Natural killer cell treated with Interleukin-12 subunit alpha and Interleukin-12 subunit beta and Interleukin-15 and Interleukin-18, amount 100 ng/mL, for 72 hours (primary cell): ENCODE results near the gene EXPH5. TPM values are rescaled to one million over a fixed set of nuclear protein-coding genes. Genes with fewer than 3 reads are reported as not detected.
"Not testable (repeated sequence)": the region's sequence is repeated elsewhere in the genome, so short reads cannot be mapped to it uniquely, and the experiment has no call there.

Experiments used
- ATAC-seq, 2 donors: fragments of 150-1000 bp; cut with Tn5 transposase in 1 of 2; sonication (Bioruptor Pico), chemical (Tn5 transposase) in 1 of 2; 2 replicates each; pipeline ENCODE4 v1.10.0; 2021
- DNase-seq: peaks from one replicate; pipeline ENCODE4 v3.0.0; 2022; ENCODE audit warnings: low spot score
- H3K27ac Mint-ChIP-seq, 2 donors: 1 replicate in 1 of 2; 2 replicates in 1 of 2; pipeline ENCODE4 v1.8.0; 2022; ENCODE audit warnings: mixed read lengths in 2 of 2, mild to moderate bottlenecking in 1 of 2, moderate library complexity in 1 of 2
- H3K27me3 Mint-ChIP-seq, 2 donors: 1 replicate in 1 of 2; 2 replicates in 1 of 2; pipeline ENCODE4 v1.8.0; 2022; ENCODE audit warnings: mixed read lengths in 2 of 2
- H3K36me3 Mint-ChIP-seq: one replicate; pipeline ENCODE4 v1.8.0; 2022; ENCODE audit warnings: mixed read lengths
- H3K4me1 Mint-ChIP-seq, 2 donors: 1 replicate in 1 of 2; 2 replicates in 1 of 2; pipeline ENCODE4 v1.8.0; 2022; ENCODE audit warnings: low read depth in 2 of 2, mixed read lengths in 2 of 2, mild to moderate bottlenecking in 1 of 2
- H3K4me3 Mint-ChIP-seq: one replicate; pipeline ENCODE4 v1.8.0; 2022; ENCODE audit warnings: mixed read lengths
- H3K9me3 Mint-ChIP-seq: 2 replicates; pipeline ENCODE4 v1.8.0; 2022; ENCODE audit warnings: mixed read lengths
- total RNA-seq, 2 donors: library from RNA; stranded (reverse); gene quantifications; one replicate each; pipeline ENCODE4 v1.2.3, GENCODE V29; 2022

Gene EXPH5, protein sequence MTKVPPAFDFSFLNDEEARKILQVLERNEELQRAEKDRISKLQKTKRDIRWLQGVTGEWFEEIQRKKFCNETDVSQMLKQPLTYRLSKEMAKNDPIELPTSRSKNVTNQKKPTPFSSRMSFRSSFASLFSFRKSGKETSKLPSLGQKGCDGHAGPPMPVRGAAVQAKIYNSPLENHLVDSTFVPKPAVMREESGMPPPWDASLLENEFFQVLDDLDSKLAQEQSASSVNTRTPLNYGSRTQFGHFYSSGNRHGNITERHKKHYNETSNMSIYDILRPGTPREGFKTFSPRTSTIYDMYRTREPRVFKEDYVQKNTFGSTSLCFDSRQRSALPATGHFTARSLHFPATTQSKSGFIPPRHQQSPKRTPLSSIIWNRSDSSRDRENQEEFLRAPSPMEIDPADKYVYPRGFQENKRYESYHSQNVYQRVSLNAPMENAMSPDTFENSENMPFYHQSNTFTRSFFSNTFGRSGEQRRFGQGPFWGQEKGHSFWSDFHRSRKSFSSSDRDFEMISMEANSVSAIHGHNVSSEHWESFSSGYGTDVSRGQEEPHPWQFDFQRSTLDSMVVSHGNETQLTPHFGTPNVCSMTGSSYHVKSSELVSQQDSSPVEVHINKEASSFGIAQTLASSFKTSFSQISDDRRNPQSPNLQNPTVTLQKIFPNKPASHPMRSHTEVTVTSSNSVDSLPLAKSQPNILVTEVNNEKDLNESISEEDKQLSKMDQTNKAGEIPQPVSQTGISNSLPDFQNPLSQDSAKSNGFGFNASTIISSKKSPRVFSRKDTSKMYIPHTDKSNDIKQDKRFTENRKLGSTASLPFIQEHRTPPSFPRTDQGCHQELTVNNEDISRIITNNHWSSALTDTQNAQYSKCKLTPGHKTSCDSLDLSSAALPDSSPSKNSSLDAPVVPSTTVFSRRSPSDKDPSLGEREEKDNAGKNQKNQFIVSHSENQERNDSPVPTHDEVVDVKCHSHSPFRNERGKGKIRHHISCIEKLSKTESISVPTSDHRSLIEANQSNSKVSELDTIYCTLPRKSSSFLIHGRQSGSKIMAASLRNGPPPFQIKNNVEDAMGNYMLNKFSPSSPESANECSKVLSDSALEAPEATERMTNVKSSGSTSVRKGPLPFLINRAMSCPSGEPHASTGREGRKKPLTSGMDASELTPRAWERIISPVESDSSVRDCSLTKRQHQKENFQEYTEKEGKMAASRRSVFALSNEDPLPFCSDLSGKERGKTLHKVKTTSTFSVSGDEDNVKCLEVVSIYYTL (N-terminal part only)
- under 1 TPM; 0.56 to 0.90 TPM for total RNA-seq

DNA sequence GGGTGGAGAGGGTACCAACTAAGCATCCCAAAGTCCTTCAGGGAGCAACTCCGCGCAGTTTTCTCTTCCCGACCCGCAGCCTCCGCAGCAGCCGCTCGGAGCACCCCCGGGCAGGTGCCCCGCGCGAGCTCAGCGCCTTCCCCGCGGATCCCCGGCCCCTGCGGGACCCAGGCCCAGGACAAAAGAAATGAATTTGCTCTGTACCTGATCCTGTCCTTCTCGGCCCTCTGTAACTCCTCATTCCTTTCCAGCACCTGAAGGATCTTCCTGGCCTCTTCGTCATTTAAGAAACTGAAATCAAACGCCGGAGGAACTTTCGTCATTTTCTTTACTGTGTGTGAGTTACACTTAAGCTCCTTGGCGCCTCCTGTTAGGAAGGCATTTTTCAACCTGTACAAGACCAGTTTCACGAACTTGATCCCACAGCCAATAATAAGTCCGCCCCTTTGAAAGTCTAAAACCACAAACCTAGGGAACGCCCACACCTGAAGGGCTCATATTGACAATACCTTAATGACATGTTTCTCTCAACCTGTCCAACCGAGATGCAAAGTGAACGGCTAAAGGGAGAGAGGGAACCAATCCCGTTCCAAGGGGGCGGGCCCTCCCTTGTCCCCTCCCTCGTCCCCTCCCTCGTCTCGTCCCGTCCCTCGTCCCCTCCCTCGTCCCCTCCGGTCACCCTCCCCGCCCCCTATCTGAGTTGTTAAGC lies at the start of gene EXPH5:
Gene EXPH5 (minus strand): TSS at position 555 of the 709 bp plus-strand sequence. CDS start 232 bp downstream, at position 323.
- ATAC-seq (peak; percentile 98), DNase-seq (peak; percentile 89)
- H3K36me3 Mint-ChIP-seq = no peaks in the 10 kb centered on the region
- no peaks in the 10 kb centered on the region for H3K9me3 Mint-ChIP-seq
- H3K4me1 Mint-ChIP-seq = peaks cover 10 to 16% of the 10 kb centered on the region in 2 donors
- peak within 1 kb of the TSS; percentile 94 for H3K4me3 Mint-ChIP-seq
- H3K27me3 Mint-ChIP-seq = peaks cover 22 to 29% of the 10 kb centered on the region in 2 donors
- peak within 1 kb of the TSS; percentile 4 to 92 for H3K27ac Mint-ChIP-seq

DNA sequence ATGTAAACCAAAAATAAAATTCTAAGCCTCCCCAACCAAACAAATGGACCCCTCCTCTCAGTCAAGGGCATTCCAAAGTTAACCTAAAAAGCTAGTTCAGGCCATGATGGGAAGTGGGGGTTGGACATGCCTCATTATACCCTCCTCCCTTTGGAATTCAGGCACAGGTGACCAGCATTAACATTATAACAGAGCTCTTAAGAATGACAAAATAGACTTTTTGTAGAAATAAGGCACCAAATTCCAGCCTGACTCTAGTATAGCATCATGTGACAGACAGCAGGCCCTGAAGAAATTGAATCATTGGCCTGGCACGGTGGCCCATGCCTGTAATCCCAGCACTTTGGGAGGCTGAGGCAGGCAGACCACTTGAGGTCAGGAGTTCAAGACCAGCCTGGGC lies 48.2 kb upstream of the EXPH5 start:
- not testable (repeated sequence) for DNase-seq, H3K4me1 Mint-ChIP-seq, H3K4me3 Mint-ChIP-seq, H3K9me3 Mint-ChIP-seq, H3K27ac Mint-ChIP-seq, H3K36me3 Mint-ChIP-seq, ATAC-seq
- H3K27me3 Mint-ChIP-seq = peaks cover 9 to 26% of the 10 kb centered on the region in 2 donors

DNA sequence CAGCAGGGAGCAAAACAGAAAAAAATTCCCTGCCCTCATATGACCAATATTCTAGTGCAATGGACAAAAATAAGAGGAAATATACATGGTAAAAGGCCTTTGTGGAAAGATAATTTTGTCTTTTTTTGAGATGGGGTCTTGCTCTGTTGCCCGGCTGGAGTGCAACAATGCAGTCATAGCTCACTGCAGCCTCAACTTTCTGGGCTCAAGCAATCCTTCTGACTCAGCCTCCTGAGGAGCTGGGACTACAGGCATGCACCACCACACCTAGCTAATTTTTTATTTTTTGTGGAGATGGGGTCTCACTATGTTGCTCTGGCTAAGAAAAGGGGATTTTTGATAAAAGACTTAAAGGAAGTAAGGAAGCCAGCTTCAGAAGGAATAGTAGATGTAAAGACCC lies 45.6 kb upstream of the EXPH5 start:
- Mint-ChIP-seq H3K4me3 (no peak overlapping the region), H3K36me3 (no peaks in the 10 kb centered on the region), H3K9me3 (no peaks in the 10 kb centered on the region), H3K27me3 (peaks cover 9 to 38% of the 10 kb centered on the region in 2 donors), H3K4me1 (no peaks in the 10 kb centered on the region), H3K27ac (no peak overlapping the region)
- DNase-seq (no peak), ATAC-seq (no peak)

DNA sequence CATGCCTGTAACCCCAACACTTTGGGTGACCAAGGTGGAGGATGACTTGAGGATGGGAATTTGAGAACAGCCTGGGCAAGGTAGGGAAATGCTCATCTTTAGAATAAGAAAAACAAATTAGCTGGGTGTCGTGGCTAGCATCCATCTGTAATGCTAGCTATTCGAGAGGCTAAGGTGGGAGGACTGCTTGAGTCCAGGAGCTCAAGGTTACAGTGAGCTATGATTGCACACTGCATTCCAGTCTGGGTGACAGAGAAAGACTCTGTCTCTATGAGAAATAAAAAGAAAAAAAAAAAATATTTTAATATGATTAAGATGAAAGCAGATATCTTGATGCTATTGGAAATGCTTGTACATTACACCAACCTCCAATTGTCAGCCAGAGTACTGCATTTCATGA lies 42.7 kb upstream of the EXPH5 start:
- ATAC-seq = no peak
- no peak for DNase-seq
- H3K27ac Mint-ChIP-seq = no peak overlapping the region
- no peaks in the 10 kb centered on the region for H3K36me3 Mint-ChIP-seq
- H3K4me3 Mint-ChIP-seq = no peak overlapping the region
- H3K27me3 Mint-ChIP-seq = peaks cover 15 to 55% of the 10 kb centered on the region in 2 donors
- H3K4me1 Mint-ChIP-seq = no peaks in the 10 kb centered on the region
- H3K9me3 Mint-ChIP-seq = no peaks in the 10 kb centered on the region

DNA sequence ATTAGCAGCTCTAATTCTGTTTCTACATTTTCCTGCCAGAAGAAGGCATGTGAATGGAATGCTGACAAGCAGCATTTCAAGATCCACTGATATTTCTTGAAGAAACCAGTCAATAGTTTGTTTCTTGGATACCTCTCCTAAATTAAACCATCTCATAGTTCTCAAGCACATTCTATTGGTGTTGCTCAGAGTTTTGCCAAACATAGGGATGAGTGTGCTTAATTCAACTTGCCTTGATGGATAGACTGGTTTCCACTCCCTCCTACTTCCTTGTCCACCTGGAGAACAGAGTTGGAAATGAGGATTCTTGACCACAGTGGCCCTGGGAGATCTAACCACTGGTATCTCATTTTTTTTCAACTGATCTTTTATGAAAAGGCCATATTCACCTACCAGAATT lies 41.5 kb upstream of the EXPH5 start:
- Mint-ChIP-seq H3K4me3 (no peak overlapping the region), H3K36me3 (no peaks in the 10 kb centered on the region), H3K9me3 (no peaks in the 10 kb centered on the region), H3K27ac (no peak overlapping the region), H3K4me1 (no peaks in the 10 kb centered on the region), H3K27me3 (peaks cover 16 to 58% of the 10 kb centered on the region in 2 donors)
- DNase-seq = no peak
- ATAC-seq = no peak

DNA sequence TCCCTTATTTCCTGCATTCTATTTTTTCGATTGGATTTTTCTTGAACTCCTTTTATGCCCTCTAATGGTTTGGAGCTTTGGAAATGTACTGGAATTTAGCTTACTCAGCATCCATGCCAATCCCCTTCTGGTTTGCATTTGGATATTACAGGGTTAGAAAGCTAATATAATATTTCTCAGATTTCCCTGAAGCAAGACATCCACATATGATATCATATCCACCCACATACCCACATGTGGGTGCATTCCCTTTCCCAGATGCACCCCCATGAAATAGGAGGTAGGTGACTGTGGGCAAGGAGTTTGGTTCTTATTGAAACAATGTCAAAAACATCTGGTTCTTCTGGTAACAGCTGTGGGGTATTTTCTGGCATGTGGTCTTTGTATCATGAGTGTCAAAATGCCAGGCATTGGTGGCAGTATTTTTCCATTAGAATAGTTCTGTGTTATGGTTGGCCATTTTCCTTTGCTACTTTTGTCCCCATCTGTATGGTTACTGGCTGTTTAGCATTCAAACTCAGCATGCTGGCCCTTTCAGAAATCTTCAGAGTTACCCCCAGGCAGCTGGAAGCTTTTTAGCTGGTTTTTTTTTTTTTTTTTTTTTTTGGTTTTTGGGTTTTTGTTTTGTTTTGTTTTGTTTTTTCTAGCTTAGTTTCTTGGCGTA lies 38.6 kb upstream of the EXPH5 start:
- Mint-ChIP-seq H3K36me3 (no peaks in the 10 kb centered on the region), H3K4me1 (no peaks in the 10 kb centered on the region), H3K27me3 (peaks cover 14 to 43% of the 10 kb centered on the region in 2 donors), H3K27ac (no peak overlapping the region), H3K4me3 (no peak overlapping the region), H3K9me3 (no peaks in the 10 kb centered on the region)
- ATAC-seq (no peak), DNase-seq (no peak)

DNA sequence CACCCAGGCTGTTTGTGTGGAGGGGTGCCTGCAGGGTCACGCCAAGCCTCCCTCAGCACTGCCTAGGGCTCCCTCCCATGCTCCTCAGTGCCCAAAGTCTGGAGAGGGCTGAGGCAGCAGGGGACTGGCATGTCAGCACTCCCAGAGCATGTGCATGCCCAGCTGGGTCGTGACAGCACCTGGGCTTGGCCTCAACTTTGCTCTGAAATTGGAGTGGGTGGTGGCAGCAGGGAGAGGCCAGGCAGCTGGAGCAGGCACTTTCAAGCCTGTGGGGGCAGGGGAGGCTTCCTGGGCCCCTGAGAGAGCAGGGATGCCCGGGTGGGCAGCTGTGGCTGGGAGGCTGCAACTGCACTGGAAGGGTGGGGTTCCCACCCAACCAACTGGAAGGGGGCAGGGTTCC lies 35.7 kb upstream of the EXPH5 start:
- H3K4me3 Mint-ChIP-seq = no peak overlapping the region
- peaks cover 24 to 47% of the 10 kb centered on the region in 2 donors for H3K27me3 Mint-ChIP-seq
- DNase-seq (no peak), ATAC-seq (peak in 1 of 2 donors; percentile 43)
- peaks cover 0 to 3% of the 10 kb centered on the region in 2 donors for H3K4me1 Mint-ChIP-seq
- no peak overlapping the region for H3K27ac Mint-ChIP-seq
- H3K9me3 Mint-ChIP-seq = no peaks in the 10 kb centered on the region
- no peaks in the 10 kb centered on the region for H3K36me3 Mint-ChIP-seq

DNA sequence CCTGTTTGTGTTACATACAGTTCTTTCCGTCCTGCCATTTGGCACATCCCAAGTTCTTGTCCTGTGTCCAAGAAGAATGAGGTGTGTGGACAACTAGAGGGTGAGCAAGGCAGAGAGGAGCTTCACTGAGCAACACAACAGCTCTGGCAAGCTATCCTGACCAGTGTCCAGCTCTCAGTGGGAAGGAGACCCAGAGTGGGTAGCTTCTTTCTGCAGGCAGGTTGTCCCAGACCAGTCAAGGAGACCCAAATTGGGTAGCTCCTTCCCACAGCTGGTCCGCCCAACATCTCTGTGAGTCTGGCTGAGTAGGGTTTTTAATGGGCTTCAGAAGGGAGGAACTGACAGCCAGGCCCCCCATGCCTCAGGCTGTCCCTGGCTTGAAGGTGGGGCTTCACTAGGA lies 35.2 kb upstream of the EXPH5 start:
- Mint-ChIP-seq H3K9me3 (no peaks in the 10 kb centered on the region), H3K36me3 (no peaks in the 10 kb centered on the region), H3K27ac (no peak overlapping the region), H3K27me3 (peaks cover 24 to 50% of the 10 kb centered on the region in 2 donors), H3K4me1 (peaks cover 0 to 3% of the 10 kb centered on the region in 2 donors), H3K4me3 (no peak overlapping the region)
- DNase-seq (no peak), ATAC-seq (peak in 1 of 2 donors; percentile 28)

DNA sequence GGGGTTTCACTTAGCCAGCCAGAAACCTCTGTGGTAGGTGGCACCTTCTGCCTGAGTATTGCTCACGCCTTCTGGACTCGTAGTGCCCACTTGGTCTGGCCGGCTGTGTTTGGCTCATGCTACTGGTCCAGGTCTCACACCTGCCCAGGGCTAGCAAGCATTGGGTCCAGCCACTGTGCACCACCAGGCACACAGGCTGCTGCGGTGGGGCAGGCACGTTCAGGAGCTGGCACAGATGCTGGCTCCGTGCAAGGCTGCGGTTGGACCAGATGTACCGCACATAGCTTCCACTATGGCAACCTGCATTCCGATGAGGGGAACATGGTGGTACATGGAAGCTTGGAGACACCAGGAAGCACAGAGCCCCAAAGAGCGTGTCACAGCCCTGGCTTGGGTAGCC lies 34.8 kb upstream of the EXPH5 start:
- no peaks in the 10 kb centered on the region for H3K9me3 Mint-ChIP-seq
- DNase-seq = no peak
- H3K4me3 Mint-ChIP-seq = no peak overlapping the region
- no peak overlapping the region for H3K27ac Mint-ChIP-seq
- ATAC-seq = peak in 1 of 2 donors; percentile 45
- no peaks in the 10 kb centered on the region for H3K36me3 Mint-ChIP-seq
- H3K4me1 Mint-ChIP-seq = peaks cover 0 to 3% of the 10 kb centered on the region in 2 donors
- peaks cover 24 to 53% of the 10 kb centered on the region in 2 donors for H3K27me3 Mint-ChIP-seq

DNA sequence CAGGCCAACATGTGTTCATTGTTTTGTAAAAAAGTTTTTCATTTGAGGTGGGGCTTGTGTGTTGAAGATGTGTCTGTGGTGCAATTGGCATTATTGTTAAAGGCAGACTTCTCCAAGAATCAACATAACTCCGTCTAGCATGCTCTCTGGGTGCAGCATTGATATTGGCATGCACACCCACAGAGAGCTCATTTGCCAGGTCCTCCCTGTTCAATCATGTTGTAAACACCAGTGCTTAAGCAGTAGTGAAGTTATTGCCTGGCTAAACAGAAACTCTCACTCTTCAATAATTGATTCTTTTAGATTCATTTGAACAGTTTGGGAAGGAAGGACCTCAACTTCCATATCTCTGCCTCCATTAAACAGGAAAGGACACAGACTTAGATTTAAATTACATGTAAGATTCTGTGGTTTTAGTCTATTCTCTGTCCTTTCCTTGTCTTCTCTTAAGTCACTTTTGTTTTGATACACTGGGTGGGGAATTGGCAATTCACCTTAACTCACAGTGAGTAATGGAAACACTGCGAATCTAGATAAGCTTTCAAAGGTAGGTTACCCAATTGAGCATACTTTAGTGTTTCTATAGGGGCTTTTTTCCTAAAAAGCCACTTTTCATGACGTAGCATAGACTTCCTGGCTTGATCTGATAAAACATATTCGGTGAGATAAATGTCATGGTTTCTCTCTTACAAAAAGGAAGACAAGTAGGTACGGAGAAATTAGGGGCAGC lies 30.8 kb upstream of the EXPH5 start:
- Mint-ChIP-seq H3K4me1 (peaks cover 0 to 3% of the 10 kb centered on the region in 2 donors), H3K36me3 (no peaks in the 10 kb centered on the region), H3K27ac (no peak overlapping the region), H3K27me3 (peaks cover 26 to 64% of the 10 kb centered on the region in 2 donors), H3K9me3 (no peaks in the 10 kb centered on the region), H3K4me3 (no peak overlapping the region)
- ATAC-seq (no peak), DNase-seq (no peak)

DNA sequence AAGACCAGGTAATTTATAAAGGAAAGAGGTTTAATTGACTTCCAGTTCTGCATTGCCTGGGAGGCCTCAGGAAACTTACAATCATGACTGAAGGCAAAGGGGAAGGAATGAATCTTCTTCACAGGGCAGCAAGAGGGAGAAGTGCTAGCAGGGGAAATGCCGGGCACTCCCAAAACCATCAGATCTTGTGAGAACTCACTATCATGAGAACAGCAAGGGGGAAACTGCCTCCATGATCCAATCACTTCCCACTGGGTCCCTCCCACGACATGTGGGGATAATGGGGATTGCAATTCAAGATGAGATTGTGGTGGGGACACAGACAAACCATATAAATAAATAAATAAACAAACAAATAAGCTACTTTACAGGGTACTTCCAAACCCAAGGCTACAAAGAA lies 28.8 kb upstream of the EXPH5 start:
- Mint-ChIP-seq H3K27me3 (peaks cover 35 to 71% of the 10 kb centered on the region in 2 donors), H3K4me3 (no peak overlapping the region), H3K4me1 (peaks cover 0 to 3% of the 10 kb centered on the region in 2 donors), H3K27ac (no peak overlapping the region), H3K9me3 (no peaks in the 10 kb centered on the region), H3K36me3 (no peaks in the 10 kb centered on the region)
- ATAC-seq = no peak
- no peak for DNase-seq
